Measurements from ENCODE around the gene CBL.
A peak's percentile ranks its signal among the peaks of the same experiment; 100 is the strongest.

CBL gene

GRCh38 chr11:119205574-119206510, at the start of gene CBL:
TSS of gene CBL (plus strand) at chr11:119206339. CDS start at chr11:119206418, 79 bp downstream.
- H3K36me3 ChIP-seq: peaks cover 4% of the 10 kb centered on the region
- no peaks in the 10 kb centered on the region for H3K27me3 ChIP-seq
- H3K9me3 ChIP-seq: no peaks in the 10 kb centered on the region
- H3K4me3 ChIP-seq (ENCODE audit: low read depth in 1 of 2, low read length in 1 of 2): peak within 1 kb of the TSS; percentile 81 to 98
- H3K4me1 ChIP-seq (ENCODE audit: control insufficient read depth in 1 of 2, insufficient read depth in 1 of 2, low read depth in 1 of 2, low read length in 1 of 2): peaks cover 51 to 55% of the 10 kb centered on the region in 2 experiments
- peak; percentile 97 for TF ChIP-seq CTCF (IDR thresholded peaks at IDR 0.05)
- H3K27ac ChIP-seq: peak within 1 kb of the TSS; percentile 99

- no peak for TF ChIP-seq CTCF (IDR thresholded peaks at IDR 0.05)
- Histone ChIP-seq H3K36me3 (no peaks in the 10 kb centered on the region), H3K9me3 (no peaks in the 10 kb centered on the region)
These were observed 49.6 kb upstream of the CBL start for GRCh38 chr11:119156496-119156895.

GRCh38 chr11:119157063-119157462, 49.1 kb upstream of the CBL start:
- Histone ChIP-seq H3K4me3 (ENCODE audit: low read depth in 1 of 2, low read length in 1 of 2) (no peak overlapping the region), H3K9me3 (no peaks in the 10 kb centered on the region), H3K27ac (no peak overlapping the region), H3K27me3 (peaks cover 53% of the 10 kb centered on the region), H3K36me3 (no peaks in the 10 kb centered on the region), H3K4me1 (ENCODE audit: control insufficient read depth in 1 of 2, insufficient read depth in 1 of 2, low read depth in 1 of 2, low read length in 1 of 2) (no peaks in the 10 kb centered on the region)
- TF ChIP-seq CTCF (IDR thresholded peaks at IDR 0.05): no peak

More at GRCh38 chr11:119156496-119156895, 49.6 kb upstream of the CBL start:
- Histone ChIP-seq H3K27ac (no peak overlapping the region), H3K4me1 (ENCODE audit: control insufficient read depth in 1 of 2, insufficient read depth in 1 of 2, low read depth in 1 of 2, low read length in 1 of 2) (no peaks in the 10 kb centered on the region), H3K4me3 (ENCODE audit: low read depth in 1 of 2, low read length in 1 of 2) (no peak overlapping the region), H3K27me3 (peaks cover 58% of the 10 kb centered on the region)

GRCh38 chr11:119158467-119158866, 47.7 kb upstream of the CBL start:
- Histone ChIP-seq H3K9me3 (no peaks in the 10 kb centered on the region), H3K4me1 (ENCODE audit: control insufficient read depth in 1 of 2, insufficient read depth in 1 of 2, low read depth in 1 of 2, low read length in 1 of 2) (no peaks in the 10 kb centered on the region), H3K27ac (no peak overlapping the region), H3K27me3 (peaks cover 39% of the 10 kb centered on the region), H3K4me3 (ENCODE audit: low read depth in 1 of 2, low read length in 1 of 2) (no peak overlapping the region), H3K36me3 (no peaks in the 10 kb centered on the region)
- TF ChIP-seq CTCF (IDR thresholded peaks at IDR 0.05): no peak

GRCh38 chr11:119160151-119160550, 46.0 kb upstream of the CBL start:
- H3K4me1 ChIP-seq (ENCODE audit: control insufficient read depth in 1 of 2, insufficient read depth in 1 of 2, low read depth in 1 of 2, low read length in 1 of 2): no peaks in the 10 kb centered on the region
- no peak overlapping the region for H3K4me3 ChIP-seq (ENCODE audit: low read depth in 1 of 2, low read length in 1 of 2)
- no peak for TF ChIP-seq CTCF (IDR thresholded peaks at IDR 0.05)
- H3K9me3 ChIP-seq: no peaks in the 10 kb centered on the region
- peaks cover 22% of the 10 kb centered on the region for H3K27me3 ChIP-seq
- no peaks in the 10 kb centered on the region for H3K36me3 ChIP-seq
- no peak overlapping the region for H3K27ac ChIP-seq

Data from neutrophil (primary cell).